Right hindlimb (tissue), 1 donor: ENCODE data around the gene TAPT1.

Experiments used
- DNase-seq: peaks from one replicate; pipeline ENCODE4 v3.0.0-alpha.2; 2018

The TAPT1 gene

GRCh38 chr4:16126714-16127113, 99.6 kb downstream of the TAPT1 start:
- DNase-seq: no peak

- DNase-seq: no peak
These were observed 100.5 kb downstream of the TAPT1 start for GRCh38 chr4:16125571-16126445.

- DNase-seq: no peak
These were observed 102.0 kb downstream of the TAPT1 start for GRCh38 chr4:16124232-16124631.

GRCh38 chr4:16123356-16124084, 102.8 kb downstream of the TAPT1 start:
- no peak for DNase-seq

GRCh38 chr4:16122784-16123183, 103.5 kb downstream of the TAPT1 start:
- DNase-seq: no peak

GRCh38 chr4:16122308-16122711, 104.0 kb downstream of the TAPT1 start:
- no peak for DNase-seq

GRCh38 chr4:16120720-16121119, 105.6 kb downstream of the TAPT1 start:
- DNase-seq: no peak

- DNase-seq: no peak
These were observed 106.3 kb downstream of the TAPT1 start for GRCh38 chr4:16119981-16120380.

- DNase-seq: no peak
These were observed 108.2 kb downstream of the TAPT1 start for GRCh38 chr4:16118090-16118489.

- no peak for DNase-seq
These were observed 109.1 kb downstream of the TAPT1 start for GRCh38 chr4:16117164-16117563.

- no peak for DNase-seq
These were observed 109.7 kb downstream of the TAPT1 start for GRCh38 chr4:16116493-16116990.

GRCh38 chr4:16116019-16116418, 110.3 kb downstream of the TAPT1 start:
- DNase-seq: no peak

- DNase-seq: no peak
These were observed 111.7 kb downstream of the TAPT1 start for GRCh38 chr4:16114546-16114945.

GRCh38 chr4:16113741-16114140, 112.5 kb downstream of the TAPT1 start:
- no peak for DNase-seq

GRCh38 chr4:16111533-16111932, 114.7 kb downstream of the TAPT1 start:
- DNase-seq: no peak

- no peak for DNase-seq
These were observed 115.5 kb downstream of the TAPT1 start for GRCh38 chr4:16110661-16111290.
